ENCODE results near the gene PGM1. TPM values are rescaled to one million over a fixed set of nuclear protein-coding genes. Genes with fewer than 3 reads are reported as not detected.

Gene PGM1
- total RNA-seq, 2 experiments from 2014 or later: 43.2 to 56.9 TPM

DNA sequence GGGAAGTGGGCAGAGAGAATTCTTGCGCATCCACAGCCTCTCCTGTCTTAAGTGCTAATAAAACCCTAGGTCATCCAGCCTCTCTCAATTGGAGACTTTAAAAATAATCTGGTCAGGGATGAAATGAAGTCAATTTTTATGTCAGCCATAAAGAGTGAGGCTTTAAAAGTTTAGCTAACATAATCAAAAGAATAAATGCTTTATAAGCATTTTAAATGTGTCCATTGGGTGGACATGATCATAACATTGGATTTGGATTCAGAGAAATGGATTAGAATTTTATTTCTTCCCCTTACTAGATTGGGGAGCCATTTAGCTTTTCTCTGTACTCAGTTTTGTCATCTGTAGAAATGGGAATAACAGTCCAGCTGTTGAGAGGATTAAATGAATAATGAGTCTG, 55.5 kb downstream of the PGM1 start:
- Histone ChIP-seq H3K9me3 (ENCODE audit: low read length) (no peaks in the 10 kb centered on the region), H3K79me2 (ENCODE audit: insufficient read depth, low read depth, low read length) (no peaks in the 10 kb centered on the region), H3K27ac (ENCODE audit: low read depth, low read length, poor library complexity, severe bottlenecking) (no peak overlapping the region), H3K4me2 (ENCODE audit: low read length) (no peak overlapping the region), H3K4me3 (ENCODE audit: low read depth, low read length, poor library complexity, severe bottlenecking) (no peak overlapping the region), H3K9me2 (ENCODE audit: insufficient read depth, low read length) (no peaks in the 10 kb centered on the region), H2AFZ (ENCODE audit: low read length) (no peak overlapping the region), H3K36me3 (ENCODE audit: insufficient read depth, low read length) (0 out of 2 replicates have a peak, but pooled peaks cover 7% of the 10 kb centered on the region), H4K20me1 (ENCODE audit: insufficient read depth, low read length) (no peaks in the 10 kb centered on the region), H3K4me1 (ENCODE audit: insufficient read depth, low read length, poor library complexity, severe bottlenecking) (no peaks in the 10 kb centered on the region)
- POLR2A ChIA-PET: interaction anchor here (0.7 kb wide), 1 partner anchor 146 kb away, joined by 4 read pairs; no protein-coding TSS in a partner anchor
- TF ChIP-seq, protein P1, sequence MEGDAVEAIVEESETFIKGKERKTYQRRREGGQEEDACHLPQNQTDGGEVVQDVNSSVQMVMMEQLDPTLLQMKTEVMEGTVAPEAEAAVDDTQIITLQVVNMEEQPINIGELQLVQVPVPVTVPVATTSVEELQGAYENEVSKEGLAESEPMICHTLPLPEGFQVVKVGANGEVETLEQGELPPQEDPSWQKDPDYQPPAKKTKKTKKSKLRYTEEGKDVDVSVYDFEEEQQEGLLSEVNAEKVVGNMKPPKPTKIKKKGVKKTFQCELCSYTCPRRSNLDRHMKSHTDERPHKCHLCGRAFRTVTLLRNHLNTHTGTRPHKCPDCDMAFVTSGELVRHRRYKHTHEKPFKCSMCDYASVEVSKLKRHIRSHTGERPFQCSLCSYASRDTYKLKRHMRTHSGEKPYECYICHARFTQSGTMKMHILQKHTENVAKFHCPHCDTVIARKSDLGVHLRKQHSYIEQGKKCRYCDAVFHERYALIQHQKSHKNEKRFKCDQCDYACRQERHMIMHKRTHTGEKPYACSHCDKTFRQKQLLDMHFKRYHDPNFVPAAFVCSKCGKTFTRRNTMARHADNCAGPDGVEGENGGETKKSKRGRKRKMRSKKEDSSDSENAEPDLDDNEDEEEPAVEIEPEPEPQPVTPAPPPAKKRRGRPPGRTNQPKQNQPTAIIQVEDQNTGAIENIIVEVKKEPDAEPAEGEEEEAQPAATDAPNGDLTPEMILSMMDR (conservative IDR thresholded peaks at IDR 0.05; ENCODE audit: low read length): no peak
- TF ChIP-seq EZH2phosphoT487 (IDR thresholded peaks at IDR 0.05; ENCODE audit: borderline replicate concordance, low read depth, low read length): no peak
- intact Hi-C loops (cut with micrococcal nuclease; ENCODE audit: unreplicated experiment): no loop called here
- DNase-seq (ENCODE audit: low spot score): no peak
- CTCF ChIA-PET (ENCODE audit: unreplicated experiment): no interaction called here
- no TSS peak for BruUV-seq (replicated peaks)

GRCh38 chr1:63651161-63651701, 58.0 kb downstream of the PGM1 start:
- Histone ChIP-seq H3K9me3 (ENCODE audit: low read length) (no peaks in the 10 kb centered on the region), H3K79me2 (ENCODE audit: insufficient read depth, low read depth, low read length) (no peaks in the 10 kb centered on the region), H3K36me3 (ENCODE audit: insufficient read depth, low read length) (0 out of 2 replicates have a peak, but pooled peaks cover 12% of the 10 kb centered on the region), H3K4me2 (ENCODE audit: low read length) (no peak overlapping the region), H4K20me1 (ENCODE audit: insufficient read depth, low read length) (no peaks in the 10 kb centered on the region), H2AFZ (ENCODE audit: low read length) (no peak overlapping the region), H3K4me3 (ENCODE audit: low read depth, low read length, poor library complexity, severe bottlenecking) (no peak overlapping the region), H3K27ac (ENCODE audit: low read depth, low read length, poor library complexity, severe bottlenecking) (no peak overlapping the region), H3K9me2 (ENCODE audit: insufficient read depth, low read length) (no peaks in the 10 kb centered on the region), H3K4me1 (ENCODE audit: insufficient read depth, low read length, poor library complexity, severe bottlenecking) (no peaks in the 10 kb centered on the region)
- TF ChIP-seq, protein P1 (conservative IDR thresholded peaks at IDR 0.05; ENCODE audit: low read length): no peak
- TF ChIP-seq EZH2phosphoT487 (IDR thresholded peaks at IDR 0.05; ENCODE audit: borderline replicate concordance, low read depth, low read length): no peak
- BruUV-seq (replicated peaks): no TSS peak
- CTCF ChIA-PET (ENCODE audit: unreplicated experiment): no interaction called here
- intact Hi-C loops (cut with micrococcal nuclease; ENCODE audit: unreplicated experiment): no loop called here
- POLR2A ChIA-PET: no interaction called here
- no peak for DNase-seq (ENCODE audit: low spot score)

DNA sequence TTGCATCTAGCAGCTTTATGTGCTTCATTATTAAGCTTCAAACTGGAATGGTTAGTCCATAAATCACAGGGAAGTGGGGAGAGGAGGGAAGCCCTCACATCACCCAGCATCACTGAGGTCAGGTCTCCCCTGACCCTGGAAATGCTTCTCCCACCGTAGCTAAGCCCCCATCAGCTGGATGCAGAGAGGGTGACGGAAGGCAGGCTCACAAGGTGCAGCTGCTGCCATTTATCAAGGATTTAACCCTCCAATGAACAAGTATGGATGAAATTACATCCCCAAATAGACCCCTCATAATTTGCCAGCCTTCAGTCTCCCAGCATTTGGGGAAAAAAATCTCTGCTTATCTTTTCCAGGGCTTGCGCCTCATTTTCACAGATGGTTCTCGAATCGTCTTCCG, 60.8 kb downstream of the PGM1 start:
- Histone ChIP-seq H3K9me3 (ENCODE audit: low read length) (no peaks in the 10 kb centered on the region), H2AFZ (ENCODE audit: low read length) (no peak overlapping the region), H3K27ac (ENCODE audit: low read depth, low read length, poor library complexity, severe bottlenecking) (no peak overlapping the region), H3K4me2 (ENCODE audit: low read length) (no peak overlapping the region), H3K4me3 (ENCODE audit: low read depth, low read length, poor library complexity, severe bottlenecking) (no peak overlapping the region), H3K4me1 (ENCODE audit: insufficient read depth, low read length, poor library complexity, severe bottlenecking) (no peaks in the 10 kb centered on the region), H3K36me3 (ENCODE audit: insufficient read depth, low read length) (0 out of 2 replicates have a peak, but pooled peaks cover 7% of the 10 kb centered on the region), H4K20me1 (ENCODE audit: insufficient read depth, low read length) (no peaks in the 10 kb centered on the region), H3K79me2 (ENCODE audit: insufficient read depth, low read depth, low read length) (no peaks in the 10 kb centered on the region), H3K9me2 (ENCODE audit: insufficient read depth, low read length) (no peaks in the 10 kb centered on the region)
- intact Hi-C loops (cut with micrococcal nuclease; ENCODE audit: unreplicated experiment): no loop called here
- no peak for TF ChIP-seq EZH2phosphoT487 (IDR thresholded peaks at IDR 0.05; ENCODE audit: borderline replicate concordance, low read depth, low read length)
- TF ChIP-seq, protein P1 (conservative IDR thresholded peaks at IDR 0.05; ENCODE audit: low read length): no peak
- no TSS peak for BruUV-seq (replicated peaks)
- CTCF ChIA-PET (ENCODE audit: unreplicated experiment): interaction anchor here (0.6 kb wide), 1 partner anchor 27 kb away, joined by 3 read pairs; no protein-coding TSS in a partner anchor
- no peak for DNase-seq (ENCODE audit: low spot score)
- POLR2A ChIA-PET: interaction anchor here (0.5 kb wide), 1 partner anchor 248 kb away, joined by 3 read pairs; no protein-coding TSS in a partner anchor
